ENCODE data around the gene ZMIZ1.

Gene ZMIZ1

GRCh38 chr10:79082035-79082373, 13.2 kb downstream of the ZMIZ1 start:
- H3K4me3 ChIP-seq (replicated peaks in 1 of 2; ENCODE audit: low read depth in 2 of 2, low read length in 2 of 2) = no peak overlapping the region
- TF ChIP-seq, protein P1, sequence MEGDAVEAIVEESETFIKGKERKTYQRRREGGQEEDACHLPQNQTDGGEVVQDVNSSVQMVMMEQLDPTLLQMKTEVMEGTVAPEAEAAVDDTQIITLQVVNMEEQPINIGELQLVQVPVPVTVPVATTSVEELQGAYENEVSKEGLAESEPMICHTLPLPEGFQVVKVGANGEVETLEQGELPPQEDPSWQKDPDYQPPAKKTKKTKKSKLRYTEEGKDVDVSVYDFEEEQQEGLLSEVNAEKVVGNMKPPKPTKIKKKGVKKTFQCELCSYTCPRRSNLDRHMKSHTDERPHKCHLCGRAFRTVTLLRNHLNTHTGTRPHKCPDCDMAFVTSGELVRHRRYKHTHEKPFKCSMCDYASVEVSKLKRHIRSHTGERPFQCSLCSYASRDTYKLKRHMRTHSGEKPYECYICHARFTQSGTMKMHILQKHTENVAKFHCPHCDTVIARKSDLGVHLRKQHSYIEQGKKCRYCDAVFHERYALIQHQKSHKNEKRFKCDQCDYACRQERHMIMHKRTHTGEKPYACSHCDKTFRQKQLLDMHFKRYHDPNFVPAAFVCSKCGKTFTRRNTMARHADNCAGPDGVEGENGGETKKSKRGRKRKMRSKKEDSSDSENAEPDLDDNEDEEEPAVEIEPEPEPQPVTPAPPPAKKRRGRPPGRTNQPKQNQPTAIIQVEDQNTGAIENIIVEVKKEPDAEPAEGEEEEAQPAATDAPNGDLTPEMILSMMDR (IDR thresholded peaks at IDR 0.05; ENCODE audit: low read depth, low read length) = no peak

GRCh38 chr10:79082631-79083596, 14.1 kb downstream of the ZMIZ1 start:
- no peak for DNase-seq (ENCODE audit: low read depth in 2 of 2)
- no peak overlapping the region for H3K4me3 ChIP-seq (replicated peaks in 1 of 2; ENCODE audit: low read depth in 2 of 2, low read length in 2 of 2)
- TF ChIP-seq, protein P1 (IDR thresholded peaks at IDR 0.05; ENCODE audit: low read depth, low read length) = no peak

More at GRCh38 chr10:79082035-79082373, 13.2 kb downstream of the ZMIZ1 start:
- DNase-seq (ENCODE audit: low read depth in 2 of 2) = no peak

DNA sequence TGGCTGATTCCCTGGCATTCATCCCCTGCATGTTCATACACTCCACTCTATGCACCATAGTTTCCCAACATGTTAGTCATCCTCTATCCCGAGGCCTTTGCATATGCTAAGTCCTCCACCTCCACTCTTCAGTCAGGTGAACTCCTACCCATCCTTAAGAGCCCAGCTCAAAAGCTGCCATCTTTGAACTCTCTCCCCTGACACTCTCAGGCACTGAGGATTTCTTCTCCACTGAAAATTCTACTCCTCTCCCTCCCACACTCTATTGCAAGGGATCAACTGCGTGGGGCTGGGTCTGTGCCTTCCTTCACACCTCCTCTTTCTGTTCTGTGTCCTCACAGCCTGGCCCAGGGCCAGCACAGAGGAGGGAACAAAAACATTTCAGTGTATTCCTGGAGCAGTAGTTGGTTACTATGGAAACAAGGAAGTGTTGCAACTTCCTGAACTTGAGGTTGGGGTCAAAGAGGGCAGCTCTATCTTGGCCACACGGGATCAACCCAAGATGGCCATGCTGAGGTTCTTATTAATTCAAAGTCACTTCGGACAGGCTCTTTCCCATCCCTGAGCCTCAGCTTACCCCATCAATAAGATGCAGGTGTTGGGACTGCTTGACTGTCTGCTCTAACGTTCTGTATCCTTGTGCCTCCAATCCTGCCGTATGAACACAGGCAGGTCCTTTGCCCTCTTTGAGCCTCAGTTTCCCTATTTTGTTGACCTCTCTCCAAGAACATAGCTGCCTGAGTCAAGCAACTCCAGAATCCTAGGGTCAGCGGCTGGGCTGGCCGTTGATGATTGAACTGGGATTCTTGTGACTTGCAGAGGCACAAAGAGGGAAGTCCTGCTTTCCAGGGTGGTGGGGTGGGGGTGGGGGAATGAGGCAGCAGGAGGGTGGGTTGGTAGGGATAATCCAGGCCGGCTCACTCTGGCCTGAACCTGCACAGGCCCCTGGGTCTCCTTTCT, 15.5 kb downstream of the ZMIZ1 start:
- TF ChIP-seq, protein P1 (IDR thresholded peaks at IDR 0.05; ENCODE audit: low read depth, low read length) = no peak
- no peak overlapping the region for H3K4me3 ChIP-seq (replicated peaks in 1 of 2; ENCODE audit: low read depth in 2 of 2, low read length in 2 of 2)
- DNase-seq (ENCODE audit: low read depth in 2 of 2) = peak; percentile 93 to 96

DNA sequence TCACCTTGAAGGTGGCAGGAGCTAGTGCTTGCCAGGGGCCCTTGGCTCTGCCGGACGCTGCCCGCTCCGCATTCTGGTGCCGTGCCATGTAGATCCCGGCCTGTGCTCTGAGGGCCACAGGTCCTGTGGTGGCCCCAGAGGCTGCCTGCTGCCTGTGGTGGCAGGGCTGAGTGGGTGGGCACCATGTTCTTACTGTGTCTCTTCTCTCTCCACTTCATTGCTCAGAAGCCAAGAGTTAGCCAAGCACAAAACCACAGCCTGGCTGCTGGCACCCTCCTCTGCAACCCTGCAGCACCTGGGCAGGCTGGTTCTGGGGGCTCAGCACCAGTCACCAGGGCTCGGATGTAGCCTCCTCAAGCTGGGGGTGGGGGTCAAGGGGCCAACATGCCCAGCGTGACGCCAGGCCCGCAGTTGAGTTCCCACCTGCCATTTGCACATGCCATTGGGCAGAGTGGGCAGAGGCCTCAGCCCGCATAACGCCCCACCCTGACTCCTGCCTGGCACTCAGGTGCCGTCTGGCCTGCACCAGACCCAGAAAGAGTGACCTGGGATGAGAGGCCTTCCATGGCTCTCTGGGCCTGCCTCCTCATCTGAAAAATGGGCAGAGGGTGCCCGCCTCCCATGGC, 16.3 kb downstream of the ZMIZ1 start:
- TF ChIP-seq, protein P1 (IDR thresholded peaks at IDR 0.05; ENCODE audit: low read depth, low read length) = no peak
- DNase-seq (ENCODE audit: low read depth in 2 of 2) = no peak

DNA sequence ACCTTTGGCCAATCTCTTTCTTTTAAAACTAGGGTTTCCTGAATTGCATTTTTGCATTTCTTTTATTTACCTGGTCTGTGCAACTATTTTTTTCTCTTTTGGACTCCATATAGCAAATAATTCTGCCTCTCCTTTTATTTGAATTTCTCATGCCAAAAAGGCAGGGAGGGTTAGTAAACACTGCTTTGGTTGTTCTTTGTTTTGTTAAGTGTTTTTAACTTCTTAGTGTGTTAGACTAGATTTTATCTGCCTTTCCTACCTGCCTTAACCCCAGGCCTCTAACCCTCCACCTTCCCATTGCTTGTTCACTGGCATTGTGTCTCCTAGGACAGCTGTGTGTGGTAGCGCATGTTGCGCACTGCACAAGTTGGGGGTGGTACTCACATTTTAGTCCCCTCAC, 18.1 kb downstream of the ZMIZ1 start:
- no peak for DNase-seq (ENCODE audit: low read depth in 2 of 2)
- TF ChIP-seq, protein P1 (IDR thresholded peaks at IDR 0.05; ENCODE audit: low read depth, low read length) = no peak
- no peak overlapping the region for H3K4me3 ChIP-seq (replicated peaks in 1 of 2; ENCODE audit: low read depth in 2 of 2, low read length in 2 of 2)

More for the DNA sequence above, 16.3 kb downstream of the ZMIZ1 start:
- no peak overlapping the region for H3K4me3 ChIP-seq (replicated peaks in 1 of 2; ENCODE audit: low read depth in 2 of 2, low read length in 2 of 2)

GRCh38 chr10:79087721-79088120, 19.0 kb downstream of the ZMIZ1 start:
- TF ChIP-seq, protein P1 (IDR thresholded peaks at IDR 0.05; ENCODE audit: low read depth, low read length) = no peak
- no peak overlapping the region for H3K4me3 ChIP-seq (replicated peaks in 1 of 2; ENCODE audit: low read depth in 2 of 2, low read length in 2 of 2)
- no peak for DNase-seq (ENCODE audit: low read depth in 2 of 2)

Measured in cardiac fibroblast (primary cell).